Activated CD8-positive, alpha-beta memory T cell treated with anti-CD3 and anti-CD28 coated beads for 4 hours (primary cell): ENCODE results near the gene ST6GAL2.

Source experiments
- DNase-seq, 2 donors: peaks; one replicate each; pipeline ENCODE4 v3.0.0-alpha.2; 2020; ENCODE audit warnings: low read depth in 2 of 2

Gene ST6GAL2

DNA sequence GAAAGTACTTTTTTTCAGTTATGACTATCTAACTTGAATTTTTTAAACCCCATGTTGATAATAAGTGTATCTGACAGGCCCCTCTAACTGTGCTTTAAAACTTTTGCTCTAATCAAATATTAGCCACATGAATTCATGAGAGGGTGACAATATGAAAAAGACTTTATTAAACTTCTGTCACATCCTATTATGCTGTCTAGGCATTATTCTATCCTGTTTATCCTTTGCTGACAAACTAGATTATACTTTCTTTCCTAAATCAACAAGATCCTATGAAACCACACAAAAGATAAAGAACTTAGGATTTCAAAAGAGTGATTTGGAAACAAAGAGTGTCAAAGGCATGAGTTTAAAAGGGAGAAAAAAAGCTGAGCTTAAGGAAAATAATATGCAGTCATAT is 57.8 kb downstream of the ST6GAL2 start:
- no peak for DNase-seq

DNA sequence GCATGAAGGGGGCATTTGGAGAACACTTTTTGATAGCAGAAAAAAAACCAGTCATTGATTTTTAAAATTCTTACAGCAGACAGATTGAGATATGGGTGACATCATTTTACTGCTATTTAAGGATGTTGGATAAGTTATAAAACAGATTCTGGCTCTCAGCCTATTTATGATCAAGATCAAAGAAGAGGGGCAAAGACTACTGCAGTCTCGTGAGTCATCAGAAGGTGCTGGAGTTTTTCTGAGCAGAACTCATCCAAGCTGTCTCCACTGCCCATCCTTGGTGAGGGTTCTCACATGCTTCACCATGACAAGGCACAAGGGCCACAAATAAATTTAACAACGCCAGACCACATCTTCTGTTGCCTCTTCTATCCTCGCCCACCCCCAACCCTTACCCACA is 58.8 kb downstream of the ST6GAL2 start:
- DNase-seq = no peak

DNA sequence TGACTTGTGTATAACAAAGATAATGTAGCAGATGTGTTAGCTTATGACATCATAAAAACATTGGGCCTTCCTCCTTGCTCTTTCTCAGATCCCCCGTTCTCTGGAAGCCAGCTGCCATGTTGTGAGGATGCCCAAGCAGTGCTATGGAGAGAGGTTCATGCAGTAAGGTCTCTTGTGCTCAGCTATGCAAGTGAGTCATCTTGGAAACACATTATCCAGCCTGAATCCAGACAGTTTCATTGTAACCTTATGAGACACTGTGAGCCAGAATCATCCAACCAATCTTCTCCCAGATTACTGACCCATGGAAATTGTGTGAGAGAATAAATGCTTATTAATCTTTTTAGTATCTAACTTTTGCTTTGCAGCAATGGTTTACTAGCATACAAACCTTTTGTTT is 60.8 kb downstream of the ST6GAL2 start:
- DNase-seq = no peak

DNA sequence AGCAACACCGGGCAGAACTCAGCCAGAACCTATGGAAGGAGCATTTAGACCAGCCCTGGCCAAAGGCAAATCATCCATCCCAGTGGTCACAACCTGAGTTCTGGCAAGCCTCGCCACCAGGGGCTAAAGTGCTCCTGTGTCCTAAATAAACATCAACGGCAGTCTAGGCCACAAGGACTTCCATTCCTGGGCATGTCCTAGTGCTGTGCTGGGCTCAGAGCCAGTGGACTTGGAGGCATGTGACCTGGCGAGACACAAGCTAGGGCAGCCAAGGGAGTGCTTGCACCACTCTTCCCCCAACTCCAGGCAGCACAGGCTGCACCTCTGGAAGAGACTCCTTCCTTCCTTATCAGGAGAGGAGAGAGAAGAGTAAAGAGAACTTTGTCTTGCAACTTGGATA is 69.0 kb downstream of the ST6GAL2 start:
- no peak for DNase-seq

GRCh38 chr2:106812841-106813240 is 73.1 kb downstream of the ST6GAL2 start:
- DNase-seq = no peak

GRCh38 chr2:106812383-106812782 is 73.6 kb downstream of the ST6GAL2 start:
- DNase-seq = no peak

- no peak for DNase-seq
Observed at GRCh38 chr2:106805716-106806115, 80.3 kb downstream of the ST6GAL2 start.

GRCh38 chr2:106804161-106804560 is 81.8 kb downstream of the ST6GAL2 start:
- DNase-seq = no peak

DNA sequence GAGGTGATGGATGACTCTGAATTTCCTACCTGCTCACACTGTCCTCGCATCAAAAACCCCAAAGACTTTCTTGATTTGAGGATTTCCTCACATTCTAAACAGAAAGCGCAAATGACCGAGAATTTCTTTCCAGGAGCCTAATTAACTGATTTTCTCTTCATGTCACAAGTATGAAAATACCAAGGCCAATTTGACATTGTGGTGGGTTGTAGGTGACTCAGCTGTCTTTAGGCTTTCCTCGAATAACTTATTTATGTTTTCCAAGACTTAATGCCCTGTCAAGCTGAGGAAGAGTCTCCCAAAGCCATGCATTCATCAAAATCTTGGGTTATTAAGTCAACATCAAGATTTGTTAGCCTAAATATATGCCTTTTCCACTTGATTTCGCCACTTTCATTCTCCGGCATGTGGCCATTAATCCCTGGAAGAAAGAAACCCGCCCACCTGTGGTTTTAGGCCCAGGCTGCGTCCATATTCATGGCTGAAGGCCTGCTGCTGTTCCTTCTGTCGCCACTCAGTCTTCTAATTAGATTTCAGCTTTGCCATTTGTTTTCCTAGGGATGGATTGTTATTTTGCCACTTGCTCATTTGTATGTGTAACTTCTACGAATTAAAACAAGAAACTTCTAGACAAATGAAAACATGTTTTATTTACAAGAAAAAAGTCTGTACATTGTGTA is 84.9 kb downstream of the ST6GAL2 start:
- no peak for DNase-seq

DNA sequence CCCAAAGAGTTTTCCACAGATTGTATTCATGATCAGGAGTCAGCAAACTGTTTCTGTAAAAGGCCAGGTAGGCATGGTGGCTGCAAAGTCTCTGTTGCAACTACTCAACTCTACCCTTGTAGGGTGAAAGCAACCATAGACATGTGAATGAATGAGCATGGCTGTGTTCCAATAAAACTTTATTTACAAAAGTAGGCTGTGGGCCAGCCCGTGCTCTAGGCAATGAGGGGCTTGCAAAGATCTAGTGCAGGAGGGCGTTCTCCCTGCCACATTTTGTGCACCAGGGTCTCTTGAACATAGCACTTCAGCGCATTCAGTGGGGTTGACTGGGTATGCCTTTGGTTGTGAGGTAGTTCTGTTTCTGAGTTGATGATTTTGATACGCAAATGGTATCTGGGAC is 85.8 kb downstream of the ST6GAL2 start:
- DNase-seq = no peak

DNA sequence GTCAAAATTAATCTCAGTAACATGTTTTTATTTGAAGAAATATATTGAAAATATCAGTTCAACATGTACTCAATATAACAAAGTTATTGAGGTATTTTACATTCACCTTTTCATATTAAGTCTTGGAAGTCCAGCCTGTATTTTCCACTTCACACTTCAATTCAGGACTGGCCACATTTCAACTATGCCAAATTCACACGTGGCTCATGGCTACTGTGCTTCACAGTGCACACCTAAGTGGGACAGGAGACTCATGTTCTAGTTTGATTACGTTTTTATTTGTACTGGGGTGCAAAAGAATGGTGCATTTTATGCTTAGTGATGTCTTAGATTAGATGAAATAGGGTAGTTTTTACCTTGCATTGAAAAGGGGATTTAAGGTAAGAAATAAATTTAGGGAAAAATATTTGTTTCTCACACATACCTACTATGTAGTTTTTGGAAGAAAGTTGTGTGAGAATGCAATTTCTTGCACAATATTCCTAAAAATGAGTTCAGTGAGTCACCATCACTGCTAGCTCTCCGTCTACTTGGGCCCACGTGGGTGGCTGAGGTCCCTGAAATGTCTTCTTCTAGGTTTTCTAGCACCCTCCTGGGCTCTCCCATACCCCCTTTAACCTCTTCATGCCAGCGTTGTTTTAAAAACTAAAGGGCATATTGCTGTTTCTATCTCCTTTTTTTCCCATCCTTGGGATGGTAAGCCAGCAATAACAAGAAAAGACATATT is 87.0 kb downstream of the ST6GAL2 start:
- no peak for DNase-seq

DNA sequence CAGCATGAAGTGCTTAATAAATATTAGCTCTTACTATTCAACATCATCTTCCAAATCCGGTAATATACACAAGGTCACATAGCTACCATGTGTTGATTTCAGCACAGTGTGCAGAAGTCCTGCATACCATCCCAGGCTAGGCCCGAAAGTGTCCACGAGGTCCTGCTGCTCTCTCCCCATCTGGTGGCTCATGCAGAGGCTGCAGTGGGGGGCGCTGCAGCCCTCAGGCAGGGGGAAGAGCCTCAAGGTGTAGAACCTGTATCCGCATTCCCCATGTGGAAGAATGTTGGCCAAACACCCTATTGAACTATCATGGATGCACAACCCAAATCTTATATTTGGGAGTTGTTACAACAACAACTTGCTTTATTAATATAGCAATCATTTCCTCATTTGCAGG is 88.5 kb downstream of the ST6GAL2 start:
- DNase-seq = no peak

GRCh38 chr2:106792671-106793070 is 93.3 kb downstream of the ST6GAL2 start:
- DNase-seq = no peak

DNA sequence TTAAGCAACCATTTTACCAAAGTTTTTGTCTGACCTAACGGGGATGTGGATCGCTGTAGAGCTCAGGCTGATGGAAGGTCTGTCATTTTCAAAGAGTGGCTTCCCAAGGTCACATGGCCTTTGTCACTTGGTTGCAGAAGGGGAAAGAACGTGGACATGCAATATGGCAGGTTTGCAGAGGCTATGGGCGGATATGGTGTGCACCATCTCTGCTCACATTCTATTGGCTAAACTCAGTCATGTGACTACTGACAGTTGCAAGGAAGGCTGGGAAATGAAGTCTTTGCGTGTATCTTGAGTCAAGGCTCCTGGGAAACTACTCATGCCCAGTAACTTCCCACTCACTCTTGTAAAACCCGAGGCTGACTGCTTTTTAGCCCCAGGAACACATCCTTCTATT is 96.8 kb downstream of the ST6GAL2 start:
- DNase-seq = no peak

DNA sequence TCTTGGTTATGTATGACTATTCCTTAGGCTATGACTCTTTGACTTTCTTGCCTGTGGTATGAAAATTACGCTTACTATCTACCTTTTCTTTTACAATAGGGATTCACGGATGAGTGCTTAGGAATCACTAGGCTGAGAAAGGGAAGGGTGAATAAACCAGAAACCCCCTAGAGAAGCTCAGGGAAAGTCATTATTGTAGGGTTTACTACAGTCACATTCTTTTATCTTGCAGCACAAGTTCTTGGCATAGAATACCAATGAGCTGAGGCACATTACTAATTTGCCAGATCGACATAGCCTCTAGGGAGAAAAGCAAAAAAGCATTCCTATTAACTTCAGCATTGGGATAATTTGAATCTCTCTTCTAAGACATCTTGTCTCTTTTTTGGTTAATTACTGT is 103.3 kb downstream of the ST6GAL2 start:
- no peak for DNase-seq

DNA sequence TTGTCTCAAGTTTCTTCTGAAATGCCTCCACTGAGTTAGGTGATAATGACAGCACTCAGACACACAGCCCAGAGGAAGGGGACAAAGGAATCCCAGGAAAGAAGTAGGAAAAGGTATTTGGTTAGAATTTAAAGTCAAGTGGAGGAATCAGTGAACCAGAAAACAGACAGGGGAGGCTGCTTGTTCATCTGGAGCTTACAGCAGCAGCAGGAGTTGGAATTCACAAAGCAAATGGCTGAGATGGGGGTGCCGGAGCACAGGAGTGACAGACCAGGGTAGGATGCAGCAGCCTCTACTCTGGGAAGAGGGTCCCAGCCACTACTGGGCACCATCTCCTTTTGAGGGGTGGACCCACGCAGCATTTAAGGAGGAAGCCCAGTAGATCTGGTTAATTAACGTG is 104.8 kb downstream of the ST6GAL2 start:
- no peak for DNase-seq

DNA sequence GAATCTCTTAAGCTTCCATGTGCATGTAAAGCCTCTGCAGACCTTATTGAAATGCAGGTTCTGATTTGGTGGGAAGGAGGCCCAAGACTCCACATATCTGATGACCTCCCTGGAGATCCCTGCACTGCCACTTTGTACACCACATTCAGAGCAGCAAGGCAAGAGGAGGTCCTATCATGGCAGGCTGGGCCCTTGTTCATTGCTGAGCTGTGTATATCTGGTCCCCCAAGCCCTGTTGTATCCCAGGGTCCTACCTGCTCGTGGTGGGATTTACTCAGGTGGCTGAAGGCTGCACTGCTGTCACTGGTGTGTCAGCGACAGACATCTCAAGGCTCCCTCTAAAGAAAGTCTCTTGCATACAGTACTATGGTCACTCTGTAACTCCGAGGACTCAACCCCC is 114.2 kb downstream of the ST6GAL2 start:
- no peak for DNase-seq

- no peak for DNase-seq
Observed at GRCh38 chr2:106770986-106771385, 115.0 kb downstream of the ST6GAL2 start.

- no peak for DNase-seq
Observed at GRCh38 chr2:106764614-106765013, 121.4 kb downstream of the ST6GAL2 start.

DNA sequence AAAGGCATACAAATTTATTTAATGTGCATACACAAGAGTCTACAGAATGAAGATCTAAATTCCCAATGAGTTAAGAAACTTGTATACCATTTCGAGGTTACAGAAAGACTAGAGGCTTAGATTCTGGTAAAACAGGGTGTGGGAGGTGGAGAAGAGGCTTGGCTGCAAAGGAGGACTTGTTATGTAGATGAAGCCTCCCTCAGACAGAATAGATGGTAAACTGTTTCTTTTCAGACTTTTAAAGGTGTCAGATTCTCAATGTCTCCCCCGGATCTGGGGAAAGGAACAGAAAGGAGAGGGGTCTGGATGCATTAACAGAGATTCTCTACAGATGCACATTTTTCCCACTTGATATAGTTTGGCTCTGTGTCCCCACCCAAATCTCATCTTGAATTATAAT is 126.0 kb downstream of the ST6GAL2 start:
- DNase-seq = no peak

GRCh38 chr2:106758901-106759497 is 127.0 kb downstream of the ST6GAL2 start:
- no peak for DNase-seq
